Epithelial cell of proximal tubule (primary cell): Measurements from ENCODE around the gene VWA7. TPM values are rescaled to one million over a fixed set of nuclear protein-coding genes. Genes with fewer than 3 reads are reported as not detected.

Source experiments
- DNase-seq: peaks from one replicate; pipeline ENCODE4 v3.0.0-alpha.2; 2011; ENCODE audit warnings: low read depth
- H3K4me3 ChIP-seq: 2 replicates; pipeline ENCODE4 v1.5.1; 2011; ENCODE audit warnings: low read depth, mild to moderate bottlenecking, low read length
- total RNA-seq: library from RNA; depleted of rRNA; stranded (reverse); fragments of >200 nt; gene quantifications from 2 replicates; pipeline ENCODE4 v1.2.3, GENCODE V29; 2015
- TF ChIP-seq, protein P1 (sequence below): conservative IDR thresholded peaks from 2 replicates; pipeline ENCODE4 v1.5.1; 2012; ENCODE audit warnings: low read depth, mild to moderate bottlenecking, low read length

VWA7 gene
- total RNA-seq, 1 donor from 2014 or later: 2.2 TPM

DNA sequence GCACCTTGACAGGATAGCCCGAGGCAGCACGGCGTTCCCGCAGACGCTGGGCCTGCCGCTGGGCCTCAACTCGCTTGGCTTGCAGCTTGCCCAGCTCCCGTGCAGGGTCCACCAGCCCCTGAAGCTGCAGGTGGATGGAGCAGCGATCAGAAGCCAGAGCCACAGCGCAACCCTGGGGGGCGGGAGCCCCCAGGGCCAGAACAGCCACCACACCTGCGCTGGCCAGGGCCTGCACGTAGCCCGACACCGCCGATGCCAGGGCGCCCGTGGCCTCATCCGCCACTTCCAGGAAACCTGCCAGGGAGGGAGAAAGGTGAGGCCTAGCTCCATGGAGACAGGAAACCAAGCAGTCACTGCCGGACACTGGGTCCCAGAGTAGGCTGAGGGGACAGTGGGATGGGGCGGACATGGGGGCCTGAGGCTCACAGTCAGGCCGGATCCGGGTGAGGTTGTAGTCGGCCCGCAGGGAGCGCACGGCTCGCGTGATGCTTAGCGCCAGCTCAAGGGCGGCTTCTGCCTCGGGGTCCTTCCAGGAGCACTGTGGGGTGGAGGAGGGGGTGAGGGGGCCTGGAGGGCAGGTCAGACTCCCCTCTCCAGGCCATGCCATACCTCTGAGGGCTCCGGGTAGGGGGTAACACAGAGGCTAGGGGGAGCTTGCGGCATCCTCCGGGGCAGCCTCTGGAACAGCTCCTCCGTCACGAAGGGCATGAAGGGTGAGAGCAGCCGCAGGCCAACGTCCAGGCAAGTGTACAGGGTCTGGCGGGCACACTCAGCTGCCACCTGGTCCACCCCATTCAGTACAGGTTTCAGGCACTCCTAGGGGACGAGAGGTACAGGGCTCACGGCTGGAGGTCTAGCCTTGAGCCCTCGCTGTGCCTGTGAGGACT lies 2.1 kb upstream of the VWA7 start:
- no peak for DNase-seq
- H3K4me3 ChIP-seq: no peak overlapping the region
- TF ChIP-seq, protein P1, sequence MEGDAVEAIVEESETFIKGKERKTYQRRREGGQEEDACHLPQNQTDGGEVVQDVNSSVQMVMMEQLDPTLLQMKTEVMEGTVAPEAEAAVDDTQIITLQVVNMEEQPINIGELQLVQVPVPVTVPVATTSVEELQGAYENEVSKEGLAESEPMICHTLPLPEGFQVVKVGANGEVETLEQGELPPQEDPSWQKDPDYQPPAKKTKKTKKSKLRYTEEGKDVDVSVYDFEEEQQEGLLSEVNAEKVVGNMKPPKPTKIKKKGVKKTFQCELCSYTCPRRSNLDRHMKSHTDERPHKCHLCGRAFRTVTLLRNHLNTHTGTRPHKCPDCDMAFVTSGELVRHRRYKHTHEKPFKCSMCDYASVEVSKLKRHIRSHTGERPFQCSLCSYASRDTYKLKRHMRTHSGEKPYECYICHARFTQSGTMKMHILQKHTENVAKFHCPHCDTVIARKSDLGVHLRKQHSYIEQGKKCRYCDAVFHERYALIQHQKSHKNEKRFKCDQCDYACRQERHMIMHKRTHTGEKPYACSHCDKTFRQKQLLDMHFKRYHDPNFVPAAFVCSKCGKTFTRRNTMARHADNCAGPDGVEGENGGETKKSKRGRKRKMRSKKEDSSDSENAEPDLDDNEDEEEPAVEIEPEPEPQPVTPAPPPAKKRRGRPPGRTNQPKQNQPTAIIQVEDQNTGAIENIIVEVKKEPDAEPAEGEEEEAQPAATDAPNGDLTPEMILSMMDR: no peak

DNA sequence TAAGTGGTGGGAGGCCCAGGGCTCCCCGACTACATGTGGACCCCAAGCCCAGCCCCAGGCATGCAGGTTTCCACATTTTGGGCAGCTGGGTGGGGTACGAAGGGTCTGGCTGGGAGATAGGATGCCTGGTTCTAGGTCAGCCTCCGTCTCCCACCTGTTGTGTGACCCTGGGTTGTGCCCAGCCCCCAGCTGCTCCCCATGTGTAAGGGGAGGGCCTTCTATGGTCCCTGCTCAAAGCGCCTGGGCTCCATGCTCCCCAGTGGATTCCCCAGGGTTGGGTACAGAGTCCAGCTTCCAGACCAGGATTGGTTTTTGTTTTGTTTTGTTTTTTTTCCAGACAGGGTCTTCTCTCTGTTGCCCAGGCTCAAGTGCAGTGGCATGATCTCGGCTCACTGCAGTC lies 1.1 kb upstream of the VWA7 start:
- TF ChIP-seq, protein P1: no peak
- H3K4me3 ChIP-seq: no peak overlapping the region
- no peak for DNase-seq

DNA sequence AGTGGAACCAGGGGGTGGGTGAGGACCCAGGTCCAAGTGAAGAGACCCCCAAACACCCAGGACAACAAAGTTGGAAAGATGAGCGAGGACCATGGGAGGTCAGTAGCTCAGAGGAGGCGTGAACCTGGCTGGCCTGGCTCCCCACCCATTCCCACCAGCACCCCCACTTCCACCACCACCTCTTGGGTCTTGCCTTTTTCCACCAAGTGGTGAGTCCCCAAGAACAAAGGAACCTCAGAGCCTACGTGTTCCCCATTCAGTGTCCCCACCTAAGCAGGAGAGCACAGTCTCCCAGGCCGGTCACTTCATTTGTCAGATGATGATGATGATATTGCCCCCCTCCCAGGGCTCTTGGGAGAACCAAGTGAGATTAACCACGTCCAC lies 531 bp upstream of the VWA7 start:
- TF ChIP-seq, protein P1: no peak

DNA sequence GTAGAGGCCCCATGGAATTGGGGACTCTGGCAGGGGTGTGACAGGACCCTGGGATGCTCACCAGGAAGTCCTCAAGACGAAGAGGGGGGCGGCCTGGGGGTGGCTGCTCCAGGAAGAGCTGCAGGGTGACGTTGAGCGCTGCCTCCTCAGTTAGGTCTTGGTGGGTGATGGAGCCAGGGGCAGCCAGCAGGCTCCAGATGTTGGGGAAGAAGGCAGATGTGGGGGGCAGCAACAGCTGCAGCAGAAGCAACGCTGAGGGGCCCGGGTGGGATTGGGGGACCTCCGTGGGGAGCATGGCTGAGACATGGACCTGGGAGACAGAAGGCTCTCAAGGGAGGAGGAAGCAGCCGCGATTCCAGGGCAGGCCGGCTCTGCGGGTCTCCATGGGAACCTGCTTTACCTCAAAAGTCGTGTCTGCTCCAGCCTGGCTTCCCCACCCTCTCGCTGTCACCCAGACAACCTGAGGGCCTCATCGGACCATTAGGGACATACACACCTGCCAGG lies 591 bp downstream of the VWA7 start:
- TF ChIP-seq, protein P1: no peak
- DNase-seq: no peak
- peak overlapping the region; percentile 36 for H3K4me3 ChIP-seq

More for the DNA sequence above, 531 bp upstream of the VWA7 start:
- H3K4me3 ChIP-seq: no peak overlapping the region
- DNase-seq: no peak

DNA sequence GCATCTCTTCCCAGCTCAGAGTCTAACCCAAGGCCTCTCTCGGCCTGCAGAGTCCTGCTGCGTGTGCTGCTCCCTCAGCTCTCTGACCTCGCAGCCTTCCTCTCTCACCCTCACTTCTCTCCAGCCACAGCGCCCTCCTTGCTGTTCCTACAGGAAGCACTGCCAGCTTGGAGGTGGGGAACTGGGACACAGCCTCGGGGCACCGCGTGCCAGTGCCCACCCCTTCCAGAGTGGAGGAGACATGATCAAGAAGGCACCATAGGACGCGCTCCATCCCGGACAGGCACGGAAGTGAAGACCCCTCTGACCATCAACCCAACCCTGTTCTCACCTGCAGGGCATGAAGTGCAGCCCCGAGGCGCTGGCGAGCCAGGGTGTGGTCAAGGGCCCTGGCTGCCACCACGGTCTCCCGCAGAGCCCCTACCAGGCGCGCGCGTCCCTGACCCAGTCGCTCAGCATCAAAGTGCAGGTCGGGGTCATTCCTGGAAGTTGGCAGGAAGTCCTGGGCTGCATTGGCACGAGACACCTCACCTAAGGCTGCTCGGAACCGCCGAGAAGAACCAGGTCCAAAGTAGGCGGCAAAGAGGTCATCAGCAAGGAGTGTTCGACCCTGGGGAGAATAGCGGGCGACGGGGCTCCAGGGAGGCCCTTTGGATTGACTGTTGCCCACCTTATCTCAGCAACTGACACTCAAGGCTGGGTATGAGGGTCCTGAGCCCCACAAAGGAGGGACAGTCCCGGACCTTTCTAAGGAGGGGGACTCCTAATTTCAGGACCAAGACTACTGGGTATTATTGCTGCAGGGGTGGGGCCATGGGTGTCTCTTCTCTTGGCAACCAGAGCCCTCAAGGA lies 1.3 kb downstream of the VWA7 start:
- TF ChIP-seq, protein P1: no peak
- no peak for DNase-seq
- no peak overlapping the region for H3K4me3 ChIP-seq

DNA sequence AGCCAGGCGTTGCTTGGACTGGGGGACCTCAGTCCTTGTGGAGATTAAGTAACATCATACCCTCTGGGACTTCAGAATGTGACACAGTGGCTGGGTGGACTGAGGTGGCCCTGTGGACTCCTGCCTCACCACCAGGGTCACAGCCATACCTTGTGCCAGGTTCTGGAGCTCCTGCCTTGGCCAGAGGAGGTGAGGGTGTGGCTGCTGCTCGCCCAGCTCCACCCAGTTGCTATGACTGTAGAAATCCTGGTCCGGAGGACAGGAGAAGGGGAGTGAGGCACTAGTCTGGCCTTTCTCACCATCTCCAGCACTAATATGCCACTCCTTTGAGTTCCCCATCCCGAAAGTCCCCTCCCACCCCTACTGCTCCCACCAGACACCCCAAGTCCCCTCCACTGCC lies 1.9 kb downstream of the VWA7 start:
- H3K4me3 ChIP-seq: no peak overlapping the region
- no peak for DNase-seq
- TF ChIP-seq, protein P1: no peak
